HG03565 (cell line): ENCODE results near the gene GRAPL.
"Not testable (repeated sequence)": the region's sequence is repeated elsewhere in the genome, so short reads cannot be mapped to it uniquely, and the experiment has no call there.

Experiments used
- ATAC-seq: cut with Tn5 transposase; IDR thresholded peaks from one replicate; pipeline ENCODE4 v1.9.1; 2021; ENCODE audit warnings: mild to moderate bottlenecking, moderate library complexity; ENCODE audit not compliant: unreplicated experiment

GRAPL gene

DNA sequence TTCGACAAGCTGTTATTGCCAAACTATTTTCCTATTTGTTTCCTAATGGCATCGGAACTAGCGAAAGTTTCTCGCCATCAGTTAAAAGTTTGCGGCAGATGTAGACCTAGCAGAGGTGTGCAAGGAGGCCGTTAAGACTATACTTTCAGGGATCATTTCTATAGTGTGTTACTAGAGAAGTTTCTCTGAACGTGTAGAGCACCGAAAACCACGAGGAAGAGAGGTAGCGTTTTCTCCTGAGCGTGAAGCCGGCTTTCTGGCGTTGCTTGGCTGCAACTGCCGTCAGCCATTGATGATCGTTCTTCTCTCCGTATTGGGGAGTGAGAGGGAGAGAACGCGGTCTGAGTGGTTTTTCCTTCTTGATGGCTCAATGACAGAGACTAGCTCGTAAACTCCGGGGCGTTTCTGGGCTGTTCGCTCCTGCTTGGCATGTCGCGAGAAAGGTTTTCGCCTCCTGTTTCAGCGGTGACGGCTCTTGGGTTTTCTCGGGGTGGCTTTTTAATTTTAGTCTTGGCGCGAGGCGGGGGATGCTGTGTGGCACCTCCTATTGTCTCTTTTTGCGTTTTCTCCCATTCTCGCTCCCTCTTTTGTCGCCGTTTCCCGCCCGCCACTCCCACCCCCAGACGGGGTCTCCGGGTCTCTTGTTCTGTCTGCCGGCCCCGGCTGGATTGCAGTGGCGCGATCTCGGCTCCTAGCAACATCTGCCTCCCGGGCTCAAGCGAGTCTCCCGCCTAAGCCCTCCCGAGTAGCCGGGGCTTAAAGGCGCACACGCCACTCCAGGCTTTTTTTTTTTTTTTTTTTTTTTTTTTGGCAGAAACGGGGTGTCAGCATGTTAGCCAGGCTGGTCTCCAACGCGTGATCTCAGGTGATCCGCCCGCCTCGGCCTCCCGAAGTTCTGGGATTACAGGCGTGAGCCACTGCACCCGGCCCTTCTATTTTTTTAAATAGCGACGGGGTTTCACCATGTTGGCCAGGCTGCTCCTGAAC is 60.8 kb downstream of the GRAPL start:
- ATAC-seq = not testable (repeated sequence)

DNA sequence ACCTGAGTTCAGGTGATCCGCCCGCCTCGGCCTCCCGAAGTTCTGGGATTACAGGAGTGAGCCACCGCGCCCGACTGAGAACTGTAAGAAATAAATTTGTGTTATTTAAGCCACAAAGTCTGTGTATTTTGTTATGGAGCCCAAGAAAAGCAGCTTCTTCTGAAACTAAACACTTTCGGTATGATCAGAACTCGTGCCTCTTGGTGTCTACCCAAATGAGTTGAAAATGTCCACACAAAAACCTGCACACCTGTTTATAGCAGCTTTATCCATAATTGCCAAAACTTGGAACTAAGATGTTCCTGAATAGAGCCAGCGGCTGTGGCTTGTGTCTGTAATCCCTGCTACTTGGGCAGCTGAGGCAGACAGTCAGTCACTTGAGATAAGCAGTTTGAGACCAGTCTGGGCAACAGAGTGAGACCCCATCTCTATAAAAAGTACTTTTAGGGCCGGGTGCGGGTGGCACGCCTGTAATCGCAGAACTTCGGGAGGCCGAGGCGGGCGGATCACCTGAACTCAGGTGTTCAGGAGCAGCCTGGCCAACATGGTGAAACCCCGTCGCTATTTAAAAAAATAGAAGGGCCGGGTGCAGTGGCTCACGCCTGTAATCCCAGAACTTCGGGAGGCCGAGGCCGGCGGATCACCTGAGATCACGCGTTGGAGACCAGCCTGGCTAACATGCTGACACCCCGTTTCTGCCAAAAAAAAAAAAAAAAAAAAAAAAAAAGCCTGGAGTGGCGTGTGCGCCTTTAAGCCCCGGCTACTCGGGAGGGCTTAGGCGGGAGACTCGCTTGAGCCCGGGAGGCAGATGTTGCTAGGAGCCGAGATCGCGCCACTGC is 61.7 kb downstream of the GRAPL start:
- not testable (repeated sequence) for ATAC-seq

DNA sequence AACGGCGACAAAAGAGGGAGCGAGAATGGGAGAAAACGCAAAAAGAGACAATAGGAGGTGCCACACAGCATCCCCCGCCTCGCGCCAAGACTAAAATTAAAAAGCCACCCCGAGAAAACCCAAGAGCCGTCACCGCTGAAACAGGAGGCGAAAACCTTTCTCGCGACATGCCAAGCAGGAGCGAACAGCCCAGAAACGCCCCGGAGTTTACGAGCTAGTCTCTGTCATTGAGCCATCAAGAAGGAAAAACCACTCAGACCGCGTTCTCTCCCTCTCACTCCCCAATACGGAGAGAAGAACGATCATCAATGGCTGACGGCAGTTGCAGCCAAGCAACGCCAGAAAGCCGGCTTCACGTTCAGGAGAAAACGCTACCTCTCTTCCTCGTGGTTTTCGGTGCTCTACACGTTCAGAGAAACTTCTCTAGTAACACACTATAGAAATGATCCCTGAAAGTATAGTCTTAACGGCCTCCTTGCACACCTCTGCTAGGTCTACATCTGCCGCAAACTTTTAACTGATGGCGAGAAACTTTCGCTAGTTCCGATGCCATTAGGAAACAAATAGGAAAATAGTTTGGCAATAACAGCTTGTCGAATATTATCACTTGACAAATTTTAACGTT is 62.5 kb downstream of the GRAPL start:
- not testable (repeated sequence) for ATAC-seq

DNA sequence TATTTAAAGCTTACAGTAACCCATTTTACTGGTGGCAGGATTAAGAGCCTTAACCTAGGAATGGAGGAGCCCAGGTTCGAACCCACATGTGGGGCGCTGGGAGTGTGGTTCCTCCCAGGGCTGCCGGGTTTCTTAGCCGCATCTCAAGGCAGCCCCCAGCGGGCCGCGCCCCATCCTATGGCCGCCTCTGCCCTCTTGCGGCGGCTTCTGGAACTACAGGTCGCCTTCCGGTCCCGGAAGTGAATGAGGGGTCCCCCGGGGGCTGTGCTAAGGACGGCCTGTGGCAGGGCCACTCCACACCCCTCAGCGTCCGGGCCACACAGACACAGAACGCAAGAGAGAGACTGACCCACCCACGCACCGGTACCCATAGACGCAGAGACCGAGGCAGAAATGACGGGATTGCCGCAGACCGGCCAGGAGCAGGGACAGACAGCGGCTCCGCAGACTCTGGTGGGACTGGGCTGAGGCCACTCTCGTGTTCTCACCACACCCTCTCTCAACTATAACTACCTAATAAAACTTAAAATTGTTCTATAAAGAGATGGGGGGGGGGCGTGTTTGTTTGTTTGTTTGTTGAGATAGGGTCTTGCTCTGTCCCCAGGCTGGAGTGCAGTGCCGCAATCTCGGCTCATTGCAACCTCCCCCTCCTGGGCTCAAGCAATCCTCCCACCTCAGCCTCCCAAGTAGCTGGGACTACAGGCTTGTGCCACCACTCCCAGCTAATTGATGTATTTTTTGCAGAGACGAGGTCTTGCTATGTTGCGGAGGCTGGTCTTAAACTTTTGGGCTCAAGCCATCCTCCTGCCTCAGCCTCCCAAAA is 69.2 kb downstream of the GRAPL start:
- ATAC-seq = not testable (repeated sequence)

DNA sequence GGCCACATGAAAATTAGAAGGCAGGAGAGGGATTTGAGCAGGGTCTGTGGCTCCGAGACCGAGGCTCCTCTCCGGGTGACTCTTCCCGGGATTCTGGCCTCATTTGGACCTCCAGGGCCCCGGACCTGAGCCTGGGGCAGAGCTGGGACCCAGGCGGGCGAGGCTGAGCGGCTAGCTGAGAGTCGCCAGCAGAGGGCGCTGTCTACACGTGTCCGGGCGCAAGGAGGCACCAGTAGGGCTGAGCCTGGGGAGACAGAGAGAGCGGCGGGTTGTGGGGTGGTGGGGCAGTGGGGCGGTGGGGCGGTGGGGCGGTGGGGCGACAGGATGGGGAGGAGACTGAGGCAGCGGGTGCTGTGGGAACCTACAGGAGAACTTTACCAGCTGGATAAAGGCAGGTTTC is 75.1 kb downstream of the GRAPL start:
- ATAC-seq = peak; percentile 65

DNA sequence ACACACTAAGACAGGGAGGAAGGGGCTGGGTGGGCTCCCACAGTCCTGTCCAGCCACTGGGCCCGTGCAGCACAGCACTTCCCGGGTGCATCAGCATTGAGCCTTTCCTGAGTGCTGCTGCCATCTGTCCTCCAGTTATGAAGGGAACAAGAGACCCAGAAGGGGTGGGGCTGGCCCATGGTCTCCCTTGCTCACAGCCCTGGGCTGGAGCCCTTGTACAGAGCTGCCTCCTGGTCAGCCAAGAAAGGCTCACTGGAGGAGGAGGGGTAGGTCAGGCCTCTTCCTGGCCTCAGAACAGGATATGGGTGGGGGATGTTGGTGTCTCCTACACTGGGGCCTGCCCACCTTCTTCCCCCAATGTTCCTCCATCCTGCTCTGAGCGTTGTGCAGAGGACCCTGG is 76.0 kb downstream of the GRAPL start:
- not testable (repeated sequence) for ATAC-seq
